Right renal pelvis (tissue), 4 donors: ENCODE data around the gene MOCS1. TPM values are rescaled to one million over a fixed set of nuclear protein-coding genes. Genes with fewer than 3 reads are reported as not detected.

Experiments used
- DNase-seq, 4 donors: peaks; one replicate each; pipeline ENCODE4 v3.0.0-alpha.2; 2013; ENCODE audit warnings: low read depth in 4 of 4, low spot score in 3 of 4, missing footprints in 1 of 4
- polyA plus RNA-seq, 4 donors: library from polyadenylated mRNA; unstranded; fragments of 120-200 nt; gene quantifications; one replicate each; pipeline ENCODE4 v1.2.1, GENCODE V29; 2013; ENCODE audit not compliant: insufficient read length in 4 of 4

MOCS1 gene
- polyA plus RNA-seq, 4 donors, result 11.4 to 14.5 (median 12.9) TPM

DNA sequence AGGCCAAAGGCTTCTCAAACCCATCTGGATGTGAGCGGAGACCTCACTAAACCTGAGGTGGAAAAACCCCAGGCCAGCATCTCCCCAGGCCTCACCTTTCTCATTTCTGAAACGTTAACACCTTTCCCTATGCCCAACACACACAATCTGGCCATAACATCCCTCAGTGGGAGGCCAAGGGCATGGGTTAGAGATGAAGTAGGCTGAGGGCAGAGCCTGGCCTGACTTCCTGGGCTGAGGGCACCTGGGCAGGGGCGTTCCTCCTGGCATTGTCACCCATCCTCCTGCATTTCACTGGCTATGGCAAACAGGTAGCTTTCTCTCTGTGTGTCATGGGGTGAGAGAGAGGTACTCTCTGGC, 8.4 kb downstream of the MOCS1 start:
- no peak for DNase-seq

DNA sequence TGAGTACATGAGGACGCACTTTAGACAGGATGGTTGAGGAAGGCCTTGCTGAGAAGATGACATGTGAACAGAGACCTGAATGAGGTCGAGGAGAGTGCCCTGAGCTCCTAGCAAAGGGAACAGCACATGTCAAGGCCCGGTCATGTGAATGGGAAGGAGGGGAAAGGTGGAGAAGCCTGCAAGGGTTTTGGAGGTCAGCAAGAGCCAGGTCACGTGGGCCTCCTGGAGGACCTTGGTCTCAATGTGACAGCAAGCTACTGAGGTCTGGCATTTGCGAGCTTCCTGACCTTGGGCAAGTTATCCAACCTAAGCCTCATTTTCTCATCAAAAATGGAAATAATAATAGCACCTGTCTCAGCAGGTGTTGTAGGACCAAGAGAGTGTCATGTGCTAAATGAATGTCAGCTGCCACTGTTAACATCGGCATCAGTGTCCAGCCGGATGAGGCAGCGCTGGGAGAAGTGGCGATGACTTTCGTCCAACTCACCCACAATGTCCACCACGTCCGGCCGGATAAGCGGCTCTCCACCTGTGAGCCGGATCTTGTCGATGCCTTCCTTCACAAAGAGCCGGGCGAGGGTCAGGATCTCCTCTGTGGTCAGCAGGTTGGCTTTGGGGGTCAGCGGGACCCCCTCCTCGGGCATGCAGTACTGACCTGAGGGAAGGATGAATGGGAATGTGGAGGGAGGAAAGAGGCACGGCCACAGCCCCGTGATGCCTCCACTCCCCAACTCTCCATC, 8.9 kb downstream of the MOCS1 start:
- DNase-seq, result no peak

DNA sequence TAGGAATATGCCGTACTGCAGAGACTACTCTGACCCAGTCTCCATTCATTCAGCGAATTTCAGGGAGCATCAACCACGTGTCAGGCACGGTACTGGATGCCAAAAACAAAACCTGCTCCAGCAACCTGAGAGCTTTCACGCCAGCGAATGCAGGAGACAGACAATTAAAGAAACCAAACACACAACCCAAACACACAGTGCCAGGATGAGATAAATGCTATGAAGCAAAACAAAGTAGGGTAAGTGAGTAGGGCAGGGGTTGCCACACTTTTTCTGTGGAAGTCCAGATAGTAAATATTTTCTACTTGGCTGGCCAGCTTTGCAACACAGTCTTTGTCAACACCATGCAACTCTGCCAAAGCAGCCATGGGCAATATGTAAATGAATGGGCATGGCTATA, 10.0 kb downstream of the MOCS1 start:
- no peak for DNase-seq

DNA sequence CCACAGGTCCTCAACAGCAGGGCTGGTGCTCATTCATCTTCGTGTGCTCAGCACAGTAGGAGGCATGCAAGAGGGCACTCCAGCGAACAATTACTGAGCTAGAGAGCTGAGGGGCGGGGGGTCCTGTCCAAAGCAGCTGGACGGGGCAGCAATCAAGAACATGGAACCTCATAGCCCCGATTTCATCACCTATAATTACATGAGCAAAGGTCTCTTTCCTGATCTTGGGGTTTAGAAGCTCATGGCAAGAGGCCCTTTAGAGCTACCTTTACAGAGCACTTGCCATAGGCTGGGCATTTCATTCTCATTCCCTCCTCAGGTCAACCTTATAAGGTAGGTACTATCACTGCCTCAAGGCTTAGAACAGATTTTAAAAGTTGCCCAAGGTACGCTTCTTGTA, 10.4 kb downstream of the MOCS1 start:
- DNase-seq, result no peak

DNA sequence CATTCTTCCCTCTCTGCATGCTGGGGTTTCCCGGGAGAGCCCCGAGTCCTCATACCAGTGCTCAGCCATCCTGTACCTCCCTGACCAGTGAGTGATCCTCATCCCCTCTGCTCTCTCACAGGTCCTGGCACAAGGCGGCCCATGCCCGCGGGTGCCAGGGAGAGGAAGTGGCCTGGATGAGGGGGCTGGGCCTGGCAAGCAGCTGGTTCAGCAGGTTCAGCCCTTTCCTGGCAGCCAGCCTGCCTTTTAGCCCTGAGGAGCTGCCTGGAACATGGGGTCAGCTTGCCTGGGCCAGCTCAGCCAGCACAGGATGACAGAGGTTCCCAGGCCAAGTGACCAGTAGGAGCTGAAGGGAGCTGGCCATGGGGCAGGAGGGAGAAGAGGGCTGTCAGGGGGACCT, 10.9 kb downstream of the MOCS1 start:
- no peak for DNase-seq

DNA sequence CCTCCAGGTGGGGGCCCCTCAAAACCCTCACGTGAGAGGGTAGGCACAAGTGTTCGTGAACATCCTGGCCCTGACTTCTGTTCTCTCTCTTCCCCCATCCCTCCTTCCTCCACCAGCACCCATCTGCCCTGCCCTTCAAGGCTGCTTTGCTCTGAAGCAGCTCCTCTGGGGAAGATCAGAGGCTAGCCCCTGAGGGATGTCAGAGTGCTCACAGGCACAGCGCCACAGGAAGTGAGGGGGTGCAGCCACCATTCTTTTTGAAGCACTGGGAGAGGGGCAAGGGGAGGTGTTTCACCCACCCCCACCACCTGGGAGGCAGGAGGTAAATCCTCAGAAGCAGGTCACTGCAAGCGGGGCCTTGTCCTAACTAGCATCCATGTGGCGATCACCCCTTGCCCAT, 11.4 kb downstream of the MOCS1 start:
- no peak for DNase-seq

DNA sequence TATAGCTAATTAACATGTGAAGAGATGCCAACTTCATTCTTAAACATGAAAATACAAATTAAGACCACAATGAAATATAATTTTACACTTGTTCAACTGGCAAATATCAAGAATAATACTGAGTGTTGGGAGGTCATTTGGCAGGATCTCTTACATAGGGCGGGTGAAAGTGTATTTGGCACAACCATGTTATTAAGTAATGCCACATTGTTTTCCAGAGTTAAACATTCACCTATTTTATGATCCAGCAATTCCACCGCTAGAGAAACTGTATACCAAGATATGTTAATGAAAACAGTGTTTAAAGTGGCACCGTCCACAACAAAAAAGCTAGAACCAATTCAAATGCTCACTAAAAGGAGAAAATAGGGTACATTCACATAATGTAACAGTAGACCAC, 14.1 kb downstream of the MOCS1 start:
- DNase-seq, result no peak

DNA sequence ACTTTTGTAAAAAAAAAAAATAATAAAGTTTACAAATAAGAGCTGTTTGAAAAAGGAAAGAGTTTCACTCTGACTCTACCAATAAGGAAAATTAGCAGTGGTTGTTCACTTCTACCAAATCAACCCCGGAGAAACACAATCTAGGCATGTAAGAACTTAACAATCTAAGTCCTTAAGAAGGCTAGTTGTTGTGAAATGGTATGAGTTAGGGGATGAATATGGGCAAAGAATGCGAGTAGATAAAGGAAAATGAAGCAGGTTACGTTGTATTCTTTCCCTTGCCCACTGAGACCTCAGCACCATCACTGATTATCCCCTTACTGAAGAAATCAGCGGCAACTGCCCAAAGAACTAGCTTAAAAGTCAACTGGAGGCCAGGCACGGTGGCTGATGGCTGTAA, 15.4 kb downstream of the MOCS1 start:
- no peak for DNase-seq

DNA sequence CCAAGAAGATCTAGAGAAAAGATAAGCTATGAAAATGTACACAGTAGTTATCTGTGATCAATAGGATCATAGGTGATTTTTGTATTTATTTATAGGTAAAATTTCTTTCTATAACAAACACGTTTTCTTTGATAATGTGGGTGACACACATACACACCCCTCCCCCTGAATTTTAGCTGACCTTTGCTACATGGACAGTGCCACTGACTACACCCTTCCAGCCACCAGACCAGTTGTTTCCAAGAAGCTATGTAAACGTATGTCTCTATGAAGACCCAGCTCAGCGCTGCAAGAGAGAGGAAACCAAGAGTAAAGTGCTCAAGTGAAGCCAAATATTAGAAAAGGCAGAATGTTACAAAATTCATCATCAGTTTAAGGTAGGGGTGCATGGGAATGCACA, 16.3 kb downstream of the MOCS1 start:
- no peak for DNase-seq

DNA sequence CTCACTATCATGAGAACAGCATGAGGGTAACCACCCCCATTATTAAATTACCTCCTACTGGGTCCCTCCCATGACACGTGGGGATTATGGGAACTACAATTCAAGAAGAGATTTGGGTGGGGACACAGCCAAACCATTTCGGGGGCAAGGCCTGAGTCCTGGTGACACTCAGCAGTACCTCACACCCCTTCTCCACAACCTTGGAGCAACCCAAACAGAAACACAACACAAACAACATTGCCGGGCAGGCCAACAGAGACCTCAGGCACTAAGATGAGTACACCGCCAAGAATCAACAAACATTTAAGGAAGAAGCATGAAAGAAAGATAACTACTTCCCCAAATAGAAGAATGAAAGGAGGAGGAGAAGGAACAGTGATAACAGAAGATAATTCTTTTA, 16.9 kb downstream of the MOCS1 start:
- no peak for DNase-seq

DNA sequence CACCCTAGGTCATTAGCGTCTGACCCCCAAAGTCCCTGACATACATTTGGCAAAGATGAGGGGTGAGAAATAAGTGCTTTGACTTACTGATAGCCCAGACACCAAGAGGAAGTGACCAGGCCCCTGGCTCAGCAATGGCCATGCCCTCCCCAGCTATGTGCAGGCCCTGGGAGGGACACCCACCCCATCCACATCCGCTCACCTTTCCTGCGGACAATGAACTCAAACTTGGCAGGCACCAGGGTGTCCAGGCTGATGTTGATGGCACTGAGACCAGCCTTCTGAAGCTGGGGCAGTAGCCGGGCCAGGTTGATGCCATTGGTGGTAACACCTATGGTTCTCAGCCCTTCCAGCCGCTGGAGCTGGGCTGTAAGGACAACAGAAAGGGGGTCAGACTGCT, 18.4 kb downstream of the MOCS1 start:
- no peak for DNase-seq

DNA sequence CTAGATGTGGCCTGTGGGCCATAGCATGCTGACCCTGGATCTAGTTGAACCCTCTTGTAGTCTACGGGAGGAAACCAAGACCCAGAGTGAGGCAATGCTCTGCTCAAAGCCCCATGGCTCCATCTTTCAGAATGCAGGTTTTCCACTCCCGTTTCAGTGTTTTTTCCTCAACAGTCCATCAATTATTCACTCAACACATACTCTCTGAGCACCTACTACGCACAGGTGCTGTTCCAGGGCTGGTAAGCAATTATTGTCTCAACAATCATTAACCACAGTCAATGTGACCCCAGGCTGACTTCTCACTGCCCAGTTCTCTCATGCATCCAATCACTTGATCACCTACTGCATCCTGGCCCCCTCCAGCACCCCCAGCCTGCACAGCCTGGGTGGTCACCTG, 20.0 kb downstream of the MOCS1 start:
- no peak for DNase-seq

DNA sequence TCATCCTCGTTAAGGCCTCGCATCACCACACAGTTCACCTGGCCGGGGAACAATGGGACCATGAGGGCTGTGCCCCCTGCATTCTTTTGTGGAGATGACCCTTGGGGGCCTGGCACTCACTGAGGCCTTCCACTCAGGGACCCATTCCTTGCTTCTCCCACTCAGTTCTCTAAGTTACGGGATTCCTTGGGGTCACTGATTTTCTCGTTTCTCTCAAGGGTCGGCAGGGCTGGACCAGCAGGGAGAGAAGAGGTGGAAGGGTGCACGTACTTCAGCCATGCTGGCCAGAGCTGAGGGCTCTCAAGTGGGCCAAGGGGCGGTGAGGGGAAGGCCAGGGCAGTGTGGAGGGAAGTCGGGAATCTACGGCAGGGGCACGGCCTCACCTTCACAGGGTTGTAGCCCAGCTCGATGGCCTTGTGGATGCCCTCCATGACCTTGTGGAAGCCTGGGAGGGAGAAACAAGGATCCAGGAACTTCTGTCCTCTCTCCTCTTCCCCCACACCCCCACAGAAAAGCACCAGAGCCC, 20.8 kb downstream of the MOCS1 start:
- no peak for DNase-seq

DNA sequence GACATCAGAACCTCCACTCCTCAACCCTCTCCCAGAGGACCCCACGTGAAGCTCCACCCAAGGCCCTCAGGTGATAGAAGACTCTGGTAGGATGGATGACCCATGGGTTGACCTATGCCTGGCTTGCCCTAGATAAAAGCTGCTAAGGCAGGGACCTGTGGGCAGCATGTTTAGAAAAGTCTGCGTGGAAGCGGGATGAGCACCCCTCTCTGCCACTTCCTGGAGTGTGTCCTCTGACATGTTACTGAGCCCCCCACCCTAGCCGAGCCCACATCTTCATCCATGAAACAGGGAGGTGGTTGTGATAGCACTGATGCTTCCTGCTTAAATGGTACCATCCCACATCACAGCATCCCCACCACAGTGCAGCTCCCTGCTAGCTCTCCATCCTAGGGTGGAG, 21.8 kb downstream of the MOCS1 start:
- no peak for DNase-seq

DNA sequence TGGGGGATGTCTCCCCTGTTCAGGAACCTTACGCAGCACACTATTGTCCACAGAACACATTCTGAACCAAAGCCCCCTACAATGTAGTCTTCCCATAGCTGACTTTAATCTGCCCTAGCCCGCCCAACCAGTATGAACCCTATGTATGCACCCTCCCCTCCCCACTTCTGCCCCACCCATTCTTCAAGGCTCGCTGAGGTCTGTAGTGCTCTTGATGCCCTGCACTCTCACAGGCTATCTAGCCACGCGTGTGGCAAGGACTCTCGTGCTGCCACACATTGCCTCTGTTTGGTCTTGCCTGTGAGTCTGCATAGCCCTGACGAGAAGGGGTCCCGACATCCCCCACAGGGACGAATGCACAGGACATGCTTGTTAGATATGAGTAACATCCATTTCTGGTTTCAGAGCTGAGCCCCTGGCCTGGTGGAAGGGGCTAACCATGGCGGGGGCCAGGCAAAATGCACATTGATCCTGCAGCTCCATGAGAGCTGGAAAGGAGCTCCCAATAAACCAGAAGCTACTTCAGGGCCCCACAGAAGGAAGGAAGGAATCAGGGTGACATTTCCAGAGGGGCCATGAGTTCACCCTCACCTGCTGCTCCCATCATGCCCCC, 22.6 kb downstream of the MOCS1 start:
- DNase-seq, result no peak

DNA sequence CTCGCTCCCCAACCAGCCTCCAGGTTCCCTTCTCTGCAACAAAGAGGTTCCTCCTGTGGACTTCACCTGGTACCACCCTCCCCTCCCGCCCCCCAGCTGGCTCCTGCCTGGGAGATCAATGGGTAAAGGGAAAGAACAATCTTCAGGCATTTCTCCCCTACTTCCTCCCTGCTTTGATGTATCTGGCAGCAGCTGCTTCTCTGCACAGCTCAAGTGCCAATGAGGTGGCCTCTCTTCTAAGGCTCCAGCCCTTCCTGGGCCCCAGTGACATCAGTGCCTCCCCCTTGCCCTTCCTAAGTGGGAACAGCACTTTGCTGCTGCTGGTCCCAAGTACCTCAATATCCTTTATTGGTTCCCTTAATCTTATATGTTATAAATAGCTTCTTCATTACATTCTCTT, 23.5 kb downstream of the MOCS1 start:
- DNase-seq, result no peak

DNA sequence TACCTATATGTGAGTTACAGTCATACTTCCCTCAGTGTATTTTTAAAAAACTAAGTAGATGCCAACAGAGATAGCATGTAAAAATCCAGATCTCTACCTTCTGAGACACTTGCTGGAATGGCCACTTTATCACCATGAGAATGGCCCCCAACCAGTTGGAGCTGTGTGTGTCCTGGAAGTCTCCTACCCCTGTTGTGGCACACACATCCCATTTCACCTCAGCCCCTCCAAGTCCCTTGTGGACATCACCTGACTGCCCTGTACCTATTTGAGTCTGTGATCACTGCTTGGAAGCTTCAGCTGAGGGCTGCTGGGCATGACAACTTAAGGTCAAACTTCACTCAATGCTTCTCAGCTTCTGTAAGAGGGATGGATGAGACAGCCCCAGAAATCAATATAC, 24.1 kb downstream of the MOCS1 start:
- DNase-seq, result no peak

DNA sequence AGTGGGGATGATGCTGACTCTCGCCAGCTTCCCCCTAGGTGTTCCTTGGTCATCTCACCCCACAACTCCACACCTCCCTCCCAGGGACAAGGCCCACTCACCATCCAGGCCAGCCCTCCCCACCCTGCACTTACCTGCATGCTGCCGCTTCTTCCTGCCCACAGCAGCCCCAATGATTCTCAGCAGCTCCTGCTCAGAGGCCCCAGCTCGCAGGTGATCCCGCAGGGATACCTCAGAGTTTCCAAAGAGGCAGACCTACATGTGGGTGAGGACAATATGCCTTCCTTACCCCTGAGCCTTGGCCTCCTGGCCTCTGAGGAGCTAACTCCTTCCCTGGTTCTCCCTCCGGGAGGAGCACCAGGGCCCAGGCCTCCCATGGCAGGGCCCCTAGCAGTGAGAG, 24.6 kb downstream of the MOCS1 start:
- DNase-seq, result no peak

DNA sequence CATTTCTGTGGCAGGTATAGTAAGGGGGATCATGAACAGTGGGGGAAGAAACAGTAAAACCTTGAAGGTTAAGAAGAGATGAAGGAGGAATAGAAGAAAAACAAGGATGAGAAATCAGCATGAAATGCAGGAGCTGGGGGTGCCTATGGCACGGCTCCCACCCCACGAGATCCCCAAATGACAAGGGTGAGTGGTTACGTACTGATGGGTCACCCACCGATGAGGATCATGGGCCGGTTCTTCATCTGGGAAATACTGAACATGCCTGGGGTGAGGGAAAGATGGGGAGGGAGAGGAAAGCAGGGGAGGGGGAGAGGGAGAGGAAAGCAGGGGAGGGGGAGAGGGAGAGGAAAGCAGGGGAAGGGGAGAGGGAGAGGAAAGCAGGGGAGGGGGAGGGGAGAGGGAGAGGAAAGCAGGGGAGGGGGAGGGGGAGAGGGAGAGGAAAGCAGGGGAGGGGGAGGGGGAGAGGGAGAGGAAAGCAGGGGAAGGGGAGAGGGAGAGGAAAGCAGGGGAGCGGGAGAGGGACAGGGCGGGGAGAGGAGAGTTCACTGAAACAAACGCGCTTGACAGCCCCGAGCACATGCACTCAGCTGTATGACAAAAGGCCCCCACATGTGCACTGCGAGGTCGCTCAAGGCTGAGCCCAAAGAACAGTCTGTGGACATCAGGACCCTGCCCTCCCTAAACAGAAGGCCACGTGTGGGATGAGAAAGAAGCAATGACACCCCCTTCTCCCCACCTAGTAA, 25.3 kb downstream of the MOCS1 start:
- DNase-seq, result no peak

DNA sequence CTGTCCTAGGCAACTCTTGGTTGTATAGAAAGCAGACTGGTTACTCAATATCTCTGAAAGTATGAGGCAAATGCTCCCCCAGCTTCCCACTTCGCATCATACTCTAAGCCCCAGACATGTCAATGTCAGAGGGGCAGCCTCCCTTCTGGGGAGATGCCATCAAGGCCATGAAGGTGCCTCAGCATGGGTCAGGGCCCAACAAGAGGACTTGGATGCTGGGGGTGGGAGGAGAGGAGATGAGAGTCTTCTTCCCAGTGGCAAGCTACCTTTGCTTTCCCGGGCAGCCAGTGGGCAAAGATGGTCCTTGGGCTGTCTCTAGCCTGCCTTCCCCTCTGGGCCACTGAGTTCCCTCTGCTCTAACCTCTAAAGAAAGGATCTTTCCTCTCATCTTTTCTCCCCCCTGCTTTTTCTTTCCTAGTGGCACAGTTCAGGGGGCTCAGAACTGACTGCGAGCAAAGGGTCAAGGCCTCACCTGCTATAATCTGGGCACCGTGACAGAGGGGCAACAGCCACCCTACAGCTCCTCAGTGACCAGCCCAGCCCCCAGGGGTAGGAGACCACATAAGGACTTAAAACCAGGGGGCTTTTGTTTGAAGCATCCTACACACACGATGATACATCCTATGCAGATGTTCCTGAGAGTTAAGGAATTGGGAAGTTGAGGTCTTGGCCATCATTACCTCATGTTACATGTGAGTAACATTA, 26.2 kb downstream of the MOCS1 start:
- no peak for DNase-seq

DNA sequence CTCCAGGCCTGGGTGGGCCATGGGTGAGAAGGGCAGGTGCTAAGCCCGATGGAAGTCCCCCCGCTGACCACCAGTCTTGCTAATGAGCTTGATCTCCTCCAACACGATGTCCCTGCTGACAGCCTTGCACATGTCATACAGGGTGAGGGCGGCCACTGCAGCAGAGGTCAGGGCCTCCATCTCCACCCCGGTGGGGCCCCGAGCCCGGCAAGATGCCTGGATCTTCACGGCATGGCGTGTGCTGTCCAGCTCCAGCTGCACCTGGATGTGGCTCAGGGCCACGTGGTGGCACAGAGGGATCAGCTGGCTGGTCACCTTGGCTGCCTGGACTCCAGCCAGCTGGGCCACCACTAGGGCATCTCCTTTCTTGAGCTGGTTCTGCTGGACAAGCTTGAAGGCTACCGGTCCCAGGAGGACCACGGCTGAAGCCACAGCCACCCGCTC, 27.9 kb downstream of the MOCS1 start:
- no peak for DNase-seq
